Endothelial cell of umbilical vein (primary cell): ENCODE data around the gene LRP1.

Experiments used
- EZH2 ChIP-seq: IDR thresholded peaks from 2 replicates; pipeline ENCODE4 v1.6.1; 2012; ENCODE audit warnings: borderline replicate concordance, low read depth, mild to moderate bottlenecking, moderate library complexity, low read length, inconsistent platforms; ENCODE audit not compliant: severe bottlenecking
- FOS ChIP-seq: IDR thresholded peaks from 2 replicates; pipeline ENCODE4 v1.6.1; 2011; ENCODE audit warnings: mild to moderate bottlenecking, low read length, moderate library complexity, borderline replicate concordance; ENCODE audit not compliant: insufficient read depth
- JUN ChIP-seq: IDR thresholded peaks from 2 replicates; pipeline ENCODE4 v1.6.1; 2011; ENCODE audit warnings: borderline replicate concordance, low read depth; ENCODE audit not compliant: insufficient read length, insufficient read depth
- POLR2A ChIP-seq: IDR thresholded peaks from 2 replicates; pipeline ENCODE4 v1.6.1; 2012; ENCODE audit warnings: low read depth, mild to moderate bottlenecking, control low read depth, low read length
- POLR2AphosphoS5 ChIP-seq: IDR thresholded peaks from 2 replicates; pipeline ENCODE4 v1.6.1; 2012; ENCODE audit warnings: low read depth, mild to moderate bottlenecking, control low read depth, low read length, moderate library complexity; ENCODE audit not compliant: insufficient read depth
- TF ChIP-seq, protein P1 (sequence below), 2 donors: IDR thresholded peaks; 1 replicate in 1 of 2; 2 replicates in 1 of 2; pipeline ENCODE4 v1.5.1; 2011; ENCODE audit warnings: low read length in 2 of 2, mild to moderate bottlenecking in 2 of 2, moderate library complexity in 2 of 2, control low read depth in 1 of 2, inconsistent platforms in 1 of 2, low read depth in 1 of 2; ENCODE audit not compliant: insufficient read depth in 1 of 2; ENCODE audit errors: extremely low read depth in 1 of 2
- TF ChIP-seq, protein P2 (sequence below): IDR thresholded peaks from 2 replicates; pipeline ENCODE4 v1.6.1; 2011; ENCODE audit not compliant: insufficient read depth, insufficient read length

DNA sequence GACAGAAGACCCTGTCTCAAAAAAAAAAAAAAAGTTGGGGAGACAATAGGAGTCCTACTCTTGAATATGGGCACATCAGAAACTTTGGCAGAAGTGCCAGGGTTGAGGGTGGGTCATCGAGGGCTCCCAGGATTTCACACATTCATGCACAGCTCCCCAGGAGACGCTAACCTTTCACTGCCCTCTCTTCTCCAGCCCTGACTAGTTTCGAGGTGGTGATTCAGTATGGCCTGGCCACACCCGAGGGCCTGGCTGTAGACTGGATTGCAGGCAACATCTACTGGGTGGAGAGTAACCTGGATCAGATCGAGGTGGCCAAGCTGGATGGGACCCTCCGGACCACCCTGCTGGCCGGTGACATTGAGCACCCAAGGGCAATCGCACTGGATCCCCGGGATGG, 48.6 kb downstream of the LRP1 start:
- TF ChIP-seq, protein P1, sequence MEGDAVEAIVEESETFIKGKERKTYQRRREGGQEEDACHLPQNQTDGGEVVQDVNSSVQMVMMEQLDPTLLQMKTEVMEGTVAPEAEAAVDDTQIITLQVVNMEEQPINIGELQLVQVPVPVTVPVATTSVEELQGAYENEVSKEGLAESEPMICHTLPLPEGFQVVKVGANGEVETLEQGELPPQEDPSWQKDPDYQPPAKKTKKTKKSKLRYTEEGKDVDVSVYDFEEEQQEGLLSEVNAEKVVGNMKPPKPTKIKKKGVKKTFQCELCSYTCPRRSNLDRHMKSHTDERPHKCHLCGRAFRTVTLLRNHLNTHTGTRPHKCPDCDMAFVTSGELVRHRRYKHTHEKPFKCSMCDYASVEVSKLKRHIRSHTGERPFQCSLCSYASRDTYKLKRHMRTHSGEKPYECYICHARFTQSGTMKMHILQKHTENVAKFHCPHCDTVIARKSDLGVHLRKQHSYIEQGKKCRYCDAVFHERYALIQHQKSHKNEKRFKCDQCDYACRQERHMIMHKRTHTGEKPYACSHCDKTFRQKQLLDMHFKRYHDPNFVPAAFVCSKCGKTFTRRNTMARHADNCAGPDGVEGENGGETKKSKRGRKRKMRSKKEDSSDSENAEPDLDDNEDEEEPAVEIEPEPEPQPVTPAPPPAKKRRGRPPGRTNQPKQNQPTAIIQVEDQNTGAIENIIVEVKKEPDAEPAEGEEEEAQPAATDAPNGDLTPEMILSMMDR (IDR thresholded peaks at IDR 0.05; ENCODE audit: extremely low read depth in 1 of 2, insufficient read depth in 1 of 2, low read depth in 1 of 2, low read length in 2 of 2) = no peak
- no peak for TF ChIP-seq POLR2A
- no peak for TF ChIP-seq POLR2AphosphoS5
- TF ChIP-seq FOS = no peak
- TF ChIP-seq, protein P2, sequence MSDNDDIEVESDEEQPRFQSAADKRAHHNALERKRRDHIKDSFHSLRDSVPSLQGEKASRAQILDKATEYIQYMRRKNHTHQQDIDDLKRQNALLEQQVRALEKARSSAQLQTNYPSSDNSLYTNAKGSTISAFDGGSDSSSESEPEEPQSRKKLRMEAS = no peak
- TF ChIP-seq EZH2 = no peak
- no peak for TF ChIP-seq JUN
